Suppressor macrophage (primary cell): ENCODE data around the gene PNPLA3.
A peak's percentile ranks its signal among the peaks of the same experiment; 100 is the strongest.

ENCODE experiments used
- DNase-seq, 4 experiments: peaks; one replicate each; pipeline ENCODE4 v3.0.0-alpha.2; 2020 to 2022

The PNPLA3 gene

GRCh38 chr22:43968614-43969013 is 45.0 kb downstream of the PNPLA3 start:
- no peak for DNase-seq

- no peak for DNase-seq
Observed at GRCh38 chr22:43969021-43969878, 45.6 kb downstream of the PNPLA3 start.

GRCh38 chr22:43969989-43970755 is 46.6 kb downstream of the PNPLA3 start:
- no peak for DNase-seq

- DNase-seq = no peak
Observed at GRCh38 chr22:43971112-43971511, 47.5 kb downstream of the PNPLA3 start.

GRCh38 chr22:43972931-43973462 is 49.4 kb downstream of the PNPLA3 start:
- no peak for DNase-seq

- no peak for DNase-seq
Observed at GRCh38 chr22:43974028-43974545, 50.5 kb downstream of the PNPLA3 start.

GRCh38 chr22:43975041-43975440 is 51.4 kb downstream of the PNPLA3 start:
- no peak for DNase-seq

GRCh38 chr22:43976861-43977795 is 53.5 kb downstream of the PNPLA3 start:
- no peak for DNase-seq

GRCh38 chr22:43978558-43978957 is 55.0 kb downstream of the PNPLA3 start:
- DNase-seq = no peak

GRCh38 chr22:43980579-43980978 is 57.0 kb downstream of the PNPLA3 start:
- no peak for DNase-seq

- no peak for DNase-seq
Observed at GRCh38 chr22:43980996-43981395, 57.4 kb downstream of the PNPLA3 start.

GRCh38 chr22:43983808-43984207 is 60.2 kb downstream of the PNPLA3 start:
- no peak for DNase-seq

GRCh38 chr22:43985532-43985931 is 61.9 kb downstream of the PNPLA3 start:
- DNase-seq = no peak

- no peak for DNase-seq
Observed at GRCh38 chr22:43988116-43988820, 64.7 kb downstream of the PNPLA3 start.

GRCh38 chr22:43988960-43989359 is 65.4 kb downstream of the PNPLA3 start:
- no peak for DNase-seq

- DNase-seq = no peak
Observed at GRCh38 chr22:43990044-43990443, 66.4 kb downstream of the PNPLA3 start.

- no peak for DNase-seq
Observed at GRCh38 chr22:43991316-43992020, 67.9 kb downstream of the PNPLA3 start.

- no peak for DNase-seq
Observed at GRCh38 chr22:43992331-43992821, 68.8 kb downstream of the PNPLA3 start.

GRCh38 chr22:43993072-43993760 is 69.6 kb downstream of the PNPLA3 start:
- peak; percentile 68 to 80 (median 76) for DNase-seq

- DNase-seq = no peak
Observed at GRCh38 chr22:43994006-43994405, 70.4 kb downstream of the PNPLA3 start.
